Activated CD4-positive, alpha-beta T cell treated with anti-CD3 and anti-CD28 coated beads for 24 hours (primary cell): ENCODE data around the gene SFTPA1.
"Not testable (repeated sequence)": the region's sequence is repeated elsewhere in the genome, so short reads cannot be mapped to it uniquely, and the experiment has no call there.

Experiments used
- DNase-seq, 2 donors: peaks; one replicate each; pipeline ENCODE4 v3.0.0-alpha.2; 2020; ENCODE audit warnings: low read depth in 2 of 2

SFTPA1 gene

GRCh38 chr10:79610601-79611191 lies at the start of gene SFTPA1:
Gene SFTPA1, plus strand, starts transcription at chr10:79610939. Its CDS starts 887 bp downstream, at chr10:79611826.
- no peak for DNase-seq

GRCh38 chr10:79561257-79561656 lies 49.5 kb upstream of the SFTPA1 start:
- no peak for DNase-seq

GRCh38 chr10:79562135-79562756 lies 48.5 kb upstream of the SFTPA1 start:
- DNase-seq: peak; percentile 30 to 58

GRCh38 chr10:79563426-79563825 lies 47.3 kb upstream of the SFTPA1 start:
- DNase-seq: no peak

GRCh38 chr10:79570624-79571023 lies 40.1 kb upstream of the SFTPA1 start:
- not testable (repeated sequence) for DNase-seq

GRCh38 chr10:79579361-79579760 lies 31.4 kb upstream of the SFTPA1 start:
- DNase-seq: no peak

GRCh38 chr10:79581044-79581443 lies 29.7 kb upstream of the SFTPA1 start:
- DNase-seq: no peak

GRCh38 chr10:79582096-79582495 lies 28.6 kb upstream of the SFTPA1 start:
- no peak for DNase-seq

GRCh38 chr10:79582954-79583353 lies 27.8 kb upstream of the SFTPA1 start:
- DNase-seq: not testable (repeated sequence)

- DNase-seq: no peak
Measured at GRCh38 chr10:79583488-79584024, 27.2 kb upstream of the SFTPA1 start.

- no peak for DNase-seq
Measured at GRCh38 chr10:79585870-79586527, 24.7 kb upstream of the SFTPA1 start.

- DNase-seq: no peak
Measured at GRCh38 chr10:79586933-79587332, 23.8 kb upstream of the SFTPA1 start.

GRCh38 chr10:79588800-79589199 lies 21.9 kb upstream of the SFTPA1 start:
- no peak for DNase-seq

GRCh38 chr10:79593377-79593776 lies 17.4 kb upstream of the SFTPA1 start:
- DNase-seq: no peak

- DNase-seq: not testable (repeated sequence)
Measured at GRCh38 chr10:79594565-79594964, 16.2 kb upstream of the SFTPA1 start.

- DNase-seq: no peak
Measured at GRCh38 chr10:79595510-79595909, 15.2 kb upstream of the SFTPA1 start.

- DNase-seq: not testable (repeated sequence)
Measured at GRCh38 chr10:79599644-79600043, 11.1 kb upstream of the SFTPA1 start.

- no peak for DNase-seq
Measured at GRCh38 chr10:79601939-79602338, 8.8 kb upstream of the SFTPA1 start.

- no peak for DNase-seq
Measured at GRCh38 chr10:79602953-79603352, 7.8 kb upstream of the SFTPA1 start.

GRCh38 chr10:79604294-79604693 lies 6.4 kb upstream of the SFTPA1 start:
- DNase-seq: no peak

- no peak for DNase-seq
Measured at GRCh38 chr10:79605308-79605707, 5.4 kb upstream of the SFTPA1 start.

GRCh38 chr10:79608505-79609375 lies 2.0 kb upstream of the SFTPA1 start:
- peak in 1 of 2 donors; percentile 7 for DNase-seq
